GM12873 (cell line): ENCODE data around the gene SPTBN5.

Experiments
- CTCF ChIP-seq: IDR thresholded peaks from 2 replicates; pipeline ENCODE4 v1.5.1; 2012; ENCODE audit warnings: low read depth, mild to moderate bottlenecking, moderate library complexity, low read length, control low read depth; ENCODE audit not compliant: insufficient read depth; ENCODE audit errors: missing control alignments

SPTBN5 gene

GRCh38 chr15:41919201-41919820 is 25.5 kb upstream of the SPTBN5 start:
- TF ChIP-seq CTCF = no peak

- no peak for TF ChIP-seq CTCF
These were observed 24.8 kb upstream of the SPTBN5 start for GRCh38 chr15:41918506-41919126.

- no peak for TF ChIP-seq CTCF
These were observed 24.0 kb upstream of the SPTBN5 start for GRCh38 chr15:41917767-41918430.

- no peak for TF ChIP-seq CTCF
These were observed 21.6 kb upstream of the SPTBN5 start for GRCh38 chr15:41915255-41915994.

- TF ChIP-seq CTCF = no peak
These were observed 20.6 kb upstream of the SPTBN5 start for GRCh38 chr15:41914411-41914810.

GRCh38 chr15:41913256-41913655 is 19.4 kb upstream of the SPTBN5 start:
- no peak for TF ChIP-seq CTCF

GRCh38 chr15:41911691-41912345 is 18.0 kb upstream of the SPTBN5 start:
- no peak for TF ChIP-seq CTCF
